PC-3 (cell line): ENCODE measurements around the gene RANGAP1. TPM values are rescaled to one million over a fixed set of nuclear protein-coding genes. Genes with fewer than 3 reads are reported as not detected.
A peak's percentile ranks its signal among the peaks of the same experiment; 100 is the strongest.

Source experiments
- ATAC-seq: fragments of 200-7000 bp; cut with Tn5 transposase; 2 replicates; pipeline ENCODE4 v1.9.1; 2020; ENCODE audit warnings: mild to moderate bottlenecking, moderate library complexity
- BruUV-seq: library from RNA; stranded (reverse); fragments of 400-500 nt; replicated peaks from 2 replicates; lab custom pipeline; 2021; lab: Mats Ljungman, UMichigan
- CTCF ChIA-PET: fragments of 300-600 bp; sonication (Branson Sonifier 250); formaldehyde crosslinking; loops from one replicate; lab custom pipeline; 2022; ENCODE audit warnings: antibody characterized with exemption; lab: Charles Lee
- POLR2A ChIA-PET: fragments of 300-600 bp; sonication (Branson Sonifier 250); formaldehyde crosslinking; loops from one replicate; lab custom pipeline; 2022; ENCODE audit warnings: antibody characterized with exemption; ENCODE audit not compliant: unreplicated experiment; lab: Charles Lee
- DNase-seq: peaks from one replicate; pipeline ENCODE4 v3.0.0-alpha.2; 2015
- H2AFZ ChIP-seq: fragments of 300-600 bp; sonication (generic); 2 replicates; pipeline ENCODE4 v1.6.0; 2016; ENCODE audit warnings: antibody characterized with exemption, low read length
- H3F3A ChIP-seq: fragments of 300-600 bp; sonication (generic); one replicate; pipeline ENCODE4 v1.6.0; 2017; ENCODE audit warnings: antibody characterized with exemption, low read length, control low read depth, mild to moderate bottlenecking; ENCODE audit not compliant: unreplicated experiment
- H3K27ac ChIP-seq: fragments of 300-600 bp; sonication (generic); 2 replicates; pipeline ENCODE4 v1.5.1; 2016; ENCODE audit warnings: mild to moderate bottlenecking, low read length
- H3K27me3 ChIP-seq: fragments of 300-600 bp; sonication (generic); 2 replicates; pipeline ENCODE4 v1.6.1; 2016; ENCODE audit warnings: low read length, mixed read lengths
- H3K36me3 ChIP-seq: fragments of 300-600 bp; sonication (generic); 2 replicates; pipeline ENCODE4 v1.6.1; 2016; ENCODE audit warnings: low read depth, mixed run types, low read length, mixed read lengths
- H3K4me1 ChIP-seq: fragments of 300-600 bp; sonication (generic); 2 replicates; pipeline ENCODE4 v1.5.1; 2016; ENCODE audit warnings: low read length; ENCODE audit not compliant: insufficient read depth
- H3K4me2 ChIP-seq: fragments of 300-600 bp; sonication (generic); 2 replicates; pipeline ENCODE4 v1.6.0; 2016; ENCODE audit warnings: low read length
- H3K4me3 ChIP-seq: fragments of 300-600 bp; sonication (generic); 2 replicates; pipeline ENCODE4 v1.5.1; 2016; ENCODE audit warnings: mild to moderate bottlenecking, low read length, mixed read lengths
- H3K79me2 ChIP-seq: fragments of 300-600 bp; sonication (generic); 2 replicates; pipeline ENCODE4 v1.6.1; 2017; ENCODE audit warnings: low read length, mixed read lengths
- H3K9ac ChIP-seq: fragments of 300-600 bp; sonication (generic); 2 replicates; pipeline ENCODE4 v1.6.0; 2016; ENCODE audit warnings: mild to moderate bottlenecking, low read length
- H3K9me2 ChIP-seq: fragments of 300-600 bp; sonication (generic); replicated peaks from 2 replicates; pipeline ENCODE4 v1.6.1; 2016; ENCODE audit warnings: mixed run types, low read length, mixed read lengths
- H3K9me3 ChIP-seq: fragments of 300-600 bp; sonication (generic); 2 replicates; pipeline ENCODE4 v1.6.1; 2016; ENCODE audit warnings: low read length, mixed read lengths
- H4K20me1 ChIP-seq: fragments of 300-600 bp; sonication (generic); 2 replicates; pipeline ENCODE4 v1.6.1; 2016; ENCODE audit warnings: low read length, mixed read lengths
- EZH2 ChIP-seq: fragments of 300-600 bp; sonication (generic); IDR thresholded peaks from one replicate; pipeline ENCODE4 v1.6.1; 2017; ENCODE audit warnings: antibody characterized with exemption, mild to moderate bottlenecking, low read length; ENCODE audit not compliant: unreplicated experiment
- EZH2phosphoT487 ChIP-seq: fragments of 300-600 bp; sonication (generic); IDR thresholded peaks from 2 replicates; pipeline ENCODE4 v1.6.1; 2018; ENCODE audit warnings: mild to moderate bottlenecking, antibody characterized with exemption, low read length, borderline replicate concordance
- intact Hi-C: fragments of 100-400 bp; cut with micrococcal nuclease; formaldehyde crosslinking; loops from 2 replicates; pipeline ENCODE4 v1.9.0; 2023
- total RNA-seq: library from RNA; depleted of rRNA; stranded (reverse); fragments of >200 nt; gene quantifications from 2 replicates; pipeline ENCODE4 v1.2.3, GENCODE V29; 2014
- TF ChIP-seq, protein P1 (sequence below): fragments of 300-600 bp; sonication (generic); conservative IDR thresholded peaks from 2 replicates; pipeline ENCODE4 v1.5.1; 2017; ENCODE audit warnings: antibody characterized with exemption, low read depth, mild to moderate bottlenecking, low read length

The RANGAP1 gene
- total RNA-seq, 1 experiment from 2014 or later, result 99.0 TPM

DNA sequence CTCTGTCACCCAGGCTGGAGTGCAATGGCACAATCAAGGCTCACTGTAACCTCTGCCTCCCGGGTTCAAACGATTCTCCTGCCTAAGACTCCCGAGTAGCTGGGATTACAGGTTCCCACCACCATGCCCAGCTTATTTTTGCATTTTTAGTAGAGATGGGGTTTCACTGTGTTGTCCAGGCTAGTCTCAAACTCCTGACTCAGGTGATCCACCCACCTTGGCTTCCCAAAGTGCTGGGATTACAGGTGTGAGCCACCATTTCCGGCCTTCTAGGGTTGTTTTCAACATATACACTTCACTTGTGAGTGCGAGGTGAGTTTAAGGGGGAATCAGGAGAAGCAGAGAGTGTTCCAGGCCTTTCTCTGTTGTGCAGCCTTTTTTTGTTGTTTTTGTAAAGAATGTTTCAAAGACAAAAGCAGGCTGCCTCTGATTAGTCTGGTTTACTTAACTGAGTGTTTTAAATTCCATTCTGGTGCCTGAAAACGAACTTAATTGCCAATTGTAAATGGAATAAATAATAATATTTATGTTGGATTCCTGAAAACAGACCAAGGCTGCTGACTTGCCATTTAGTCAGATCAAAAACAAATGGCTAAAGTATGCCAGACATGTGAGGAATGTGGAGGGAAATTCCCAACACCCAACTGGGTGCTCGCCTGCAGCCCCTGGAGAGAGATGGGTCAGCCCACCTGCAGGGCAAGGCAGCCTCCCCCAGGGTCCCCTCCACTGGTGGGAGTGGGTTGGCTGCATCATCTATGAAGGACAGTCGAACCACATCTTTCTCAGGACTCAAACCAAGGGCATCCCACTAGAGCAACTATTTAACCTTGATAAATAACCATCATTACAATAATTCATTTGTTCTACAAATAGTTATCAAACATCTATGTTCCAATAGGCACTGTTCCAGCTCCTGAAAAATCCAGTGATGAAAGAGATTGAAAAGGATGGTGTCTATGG lies 4.6 kb upstream of the RANGAP1 start:
- Histone ChIP-seq H3K4me2 (peak overlapping the region; percentile 61), H3K27me3 (no peaks in the 10 kb centered on the region), H3K4me3 (no peak overlapping the region), H3K9me2 (no peaks in the 10 kb centered on the region), H4K20me1 (no peaks in the 10 kb centered on the region), H3K27ac (peak overlapping the region; percentile 69), H3K36me3 (no peaks in the 10 kb centered on the region), H3F3A (peaks cover 4% of the 10 kb centered on the region), H2AFZ (no peak overlapping the region), H3K9ac (no peak overlapping the region), H3K79me2 (peaks cover 4% of the 10 kb centered on the region), H3K9me3 (no peaks in the 10 kb centered on the region), H3K4me1 (peaks cover 38% of the 10 kb centered on the region)
- ChIA-PET POLR2A (no interaction called here), CTCF (interaction anchor here (0.7 kb wide), 1 partner anchor 156 kb away, joined by 3 read pairs; the partner anchor contains the start of gene TOB2)
- ATAC-seq (0 out of 2 replicates have a peak, but pooled peaks have one; percentile 4), DNase-seq (peak; percentile 81)
- intact Hi-C loops, result no loop called here
- BruUV-seq, result no TSS peak
- TF ChIP-seq, protein P1, sequence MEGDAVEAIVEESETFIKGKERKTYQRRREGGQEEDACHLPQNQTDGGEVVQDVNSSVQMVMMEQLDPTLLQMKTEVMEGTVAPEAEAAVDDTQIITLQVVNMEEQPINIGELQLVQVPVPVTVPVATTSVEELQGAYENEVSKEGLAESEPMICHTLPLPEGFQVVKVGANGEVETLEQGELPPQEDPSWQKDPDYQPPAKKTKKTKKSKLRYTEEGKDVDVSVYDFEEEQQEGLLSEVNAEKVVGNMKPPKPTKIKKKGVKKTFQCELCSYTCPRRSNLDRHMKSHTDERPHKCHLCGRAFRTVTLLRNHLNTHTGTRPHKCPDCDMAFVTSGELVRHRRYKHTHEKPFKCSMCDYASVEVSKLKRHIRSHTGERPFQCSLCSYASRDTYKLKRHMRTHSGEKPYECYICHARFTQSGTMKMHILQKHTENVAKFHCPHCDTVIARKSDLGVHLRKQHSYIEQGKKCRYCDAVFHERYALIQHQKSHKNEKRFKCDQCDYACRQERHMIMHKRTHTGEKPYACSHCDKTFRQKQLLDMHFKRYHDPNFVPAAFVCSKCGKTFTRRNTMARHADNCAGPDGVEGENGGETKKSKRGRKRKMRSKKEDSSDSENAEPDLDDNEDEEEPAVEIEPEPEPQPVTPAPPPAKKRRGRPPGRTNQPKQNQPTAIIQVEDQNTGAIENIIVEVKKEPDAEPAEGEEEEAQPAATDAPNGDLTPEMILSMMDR, result no peak
- TF ChIP-seq EZH2 (no peak), EZH2phosphoT487 (no peak)

DNA sequence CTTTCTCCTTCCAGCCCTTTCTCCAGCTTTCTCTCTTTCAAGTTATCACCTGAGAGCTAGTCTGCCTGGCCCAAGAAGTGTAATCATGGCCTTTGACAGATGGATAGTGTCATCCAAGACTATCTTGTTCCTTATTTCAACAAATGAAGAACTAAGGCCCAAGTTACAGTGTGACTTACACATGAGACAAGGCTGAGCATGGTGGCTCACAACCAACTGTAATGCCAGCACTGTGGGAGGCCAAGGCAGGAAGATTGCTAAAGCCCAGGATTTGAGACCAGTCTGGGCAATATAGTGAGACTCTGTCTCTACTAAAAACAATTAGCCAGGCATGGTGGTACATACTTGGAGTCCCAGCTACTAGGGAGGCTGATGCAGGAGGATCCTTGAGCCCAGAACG lies 3.7 kb upstream of the RANGAP1 start:
- no TSS peak for BruUV-seq
- ATAC-seq (no peak), DNase-seq (no peak)
- H3K27ac ChIP-seq, result no peak overlapping the region
- H4K20me1 ChIP-seq, result peaks cover 5% of the 10 kb centered on the region
- ChIA-PET POLR2A (no interaction called here), CTCF (no interaction called here)
- H3K4me3 ChIP-seq, result no peak overlapping the region
- peaks cover 3% of the 10 kb centered on the region; the same call in 1 of the 2 replicates for H3K36me3 ChIP-seq
- TF ChIP-seq EZH2phosphoT487, result no peak
- TF ChIP-seq EZH2, result no peak
- TF ChIP-seq, protein P1, result no peak
- no peaks in the 10 kb centered on the region for H3K9me3 ChIP-seq
- H3K9me2 ChIP-seq, result no peaks in the 10 kb centered on the region
- intact Hi-C loops, result loop anchor here (5.0 kb wide), 1 partner anchor 93 kb away; the partner anchor contains the start of gene TEF
- peaks cover 13% of the 10 kb centered on the region for H3K79me2 ChIP-seq
- peaks cover 43% of the 10 kb centered on the region for H3K4me1 ChIP-seq
- H3K27me3 ChIP-seq, result no peaks in the 10 kb centered on the region
- H2AFZ ChIP-seq, result no peak overlapping the region
- H3K9ac ChIP-seq, result no peak overlapping the region
- H3F3A ChIP-seq, result peaks cover 4% of the 10 kb centered on the region
- no peak overlapping the region for H3K4me2 ChIP-seq
